ENCODE measurements around the gene NCKIPSD.

- no peak for TF ChIP-seq ZNF221 (tag by site-specific recombination; IDR thresholded peaks at IDR 0.05; ENCODE audit: borderline replicate concordance)
- TF ChIP-seq CTCF (tag by site-specific recombination; IDR thresholded peaks at IDR 0.05) = no peak
- no peak for TF ChIP-seq ZNF639 (tag by site-specific recombination; IDR thresholded peaks at IDR 0.05)
- TF ChIP-seq REST (tag by site-specific recombination; IDR thresholded peaks at IDR 0.05) = no peak
- TF ChIP-seq KLF9 (tag by site-specific recombination; IDR thresholded peaks at IDR 0.05; ENCODE audit: low read depth) = no peak
- no peak for TF ChIP-seq SP2 (tag by site-specific recombination; IDR thresholded peaks at IDR 0.05)
- no peak for TF ChIP-seq SALL2 (tag by site-specific recombination; IDR thresholded peaks at IDR 0.05; ENCODE audit: borderline replicate concordance)
- no peak for TF ChIP-seq ZBTB11 (tag by site-specific recombination; conservative IDR thresholded peaks at IDR 0.05; ENCODE audit: low read depth)
- TF ChIP-seq YY1 (tag by site-specific recombination; IDR thresholded peaks at IDR 0.05) = no peak
- no peak for TF ChIP-seq HOXA7 (CRISPR knock-in tag; IDR thresholded peaks at IDR 0.05; ENCODE audit: borderline replicate concordance)
- no peak for TF ChIP-seq ZSCAN16 (tag by site-specific recombination; IDR thresholded peaks at IDR 0.05)
Measured at GRCh38 chr3:48681974-48682610, 3.6 kb downstream of the NCKIPSD start.

All from HEK293 (cell line).